Keratinocyte (primary cell): ENCODE measurements around the gene SF1. TPM values are rescaled to one million over a fixed set of nuclear protein-coding genes. Genes with fewer than 3 reads are reported as not detected.

ENCODE experiments used
- DNase-seq: peaks from one replicate; pipeline ENCODE4 v3.0.0-alpha.2; 2011; ENCODE audit warnings: low read depth, missing footprints, low spot score
- FAIRE-seq: peaks from 2 replicates; lab custom pipeline; 2011; peaks lifted over from hg19 to GRCh38; lab: Jason Lieb, UNC
- H2AFZ ChIP-seq: 2 replicates; pipeline ENCODE4 v1.6.0; 2012; ENCODE audit warnings: low read length, control low read depth, inconsistent platforms; ENCODE audit not compliant: control insufficient read depth
- H3K27ac ChIP-seq: 2 replicates; pipeline ENCODE4 v1.5.1; 2011; ENCODE audit warnings: low read length; ENCODE audit not compliant: control insufficient read depth, insufficient read depth
- H3K27me3 ChIP-seq: 3 replicates; pipeline ENCODE4 v1.6.0; 2011; ENCODE audit warnings: low read length; ENCODE audit not compliant: control insufficient read depth, insufficient read depth; ENCODE audit errors: extremely low read depth
- H3K36me3 ChIP-seq, 2 experiments: 2 replicates in 1 of 2; 3 replicates in 1 of 2; pipeline ENCODE4 v1.5.1; 2011; ENCODE audit warnings: low read length in 2 of 2, mild to moderate bottlenecking in 1 of 2; ENCODE audit not compliant: control insufficient read depth in 2 of 2, insufficient read depth in 2 of 2; ENCODE audit errors: extremely low read depth in 1 of 2
- H3K4me1 ChIP-seq: 3 replicates; pipeline ENCODE4 v1.5.1; 2011; ENCODE audit warnings: low read length; ENCODE audit not compliant: control insufficient read depth, insufficient read depth; ENCODE audit errors: extremely low read depth
- H3K4me2 ChIP-seq: 3 replicates; pipeline ENCODE4 v1.6.0; 2011; ENCODE audit warnings: low read depth, low read length; ENCODE audit not compliant: control insufficient read depth, insufficient read depth; ENCODE audit errors: extremely low read depth
- H3K4me3 ChIP-seq, 3 experiments: fragments of 200-600 bp in 1 of 3; sonication (generic) in 1 of 3; 2 replicates in 2 of 3; 3 replicates in 1 of 3; pipeline ENCODE4 v1.5.1; 2011 to 2016; ENCODE audit warnings: low read length in 3 of 3, mild to moderate bottlenecking in 3 of 3, control low read depth in 2 of 3, inconsistent platforms in 1 of 3, low read depth in 1 of 3, mixed read lengths in 1 of 3, mixed run types in 1 of 3, moderate library complexity in 1 of 3; ENCODE audit not compliant: control insufficient read depth in 2 of 3, insufficient read depth in 2 of 3; ENCODE audit errors: extremely low read depth in 1 of 3
- H3K79me2 ChIP-seq: 2 replicates; pipeline ENCODE4 v1.6.0; 2012; ENCODE audit warnings: low read length; ENCODE audit not compliant: control insufficient read depth, insufficient read depth
- H3K9ac ChIP-seq: 3 replicates; pipeline ENCODE4 v1.6.0; 2011; ENCODE audit warnings: low read length; ENCODE audit not compliant: control insufficient read depth, insufficient read depth; ENCODE audit errors: extremely low read depth
- H3K9me1 ChIP-seq: 3 replicates; pipeline ENCODE4 v1.6.0; 2011; ENCODE audit warnings: low read length; ENCODE audit not compliant: control insufficient read depth, insufficient read depth; ENCODE audit errors: extremely low read depth
- H3K9me3 ChIP-seq: 2 replicates; pipeline ENCODE4 v1.5.1; 2012; ENCODE audit warnings: low read depth, low read length; ENCODE audit not compliant: control insufficient read depth
- H4K20me1 ChIP-seq: 3 replicates; pipeline ENCODE4 v1.6.0; 2011; ENCODE audit warnings: low read length; ENCODE audit not compliant: control insufficient read depth, insufficient read depth; ENCODE audit errors: extremely low read depth
- EZH2 ChIP-seq: IDR thresholded peaks from one replicate; pipeline ENCODE4 v1.6.1; 2012; ENCODE audit warnings: inconsistent platforms, mild to moderate bottlenecking, low read length, moderate library complexity
- dilution Hi-C: fragments of 300-500 bp; cut with MboI; formaldehyde crosslinking; loops from one replicate; pipeline ENCODE4 v1.7.0; 2020; ENCODE audit warnings: low sequenced_read_pairs; ENCODE audit not compliant: extremely low pct_ligation_motif_present
- polyA plus RNA-seq, 5 experiments: library from polyadenylated mRNA; depleted of rRNA in 3 of 5; stranded (reverse) in 3 of 5; stranded (forward) in 1 of 5; unstranded in 1 of 5; fragments of >200 nt; gene quantifications; 1 replicate in 1 of 5; 2 replicates in 3 of 5; 3 replicates in 1 of 5; pipeline versions ENCODE4 v1.2.1 to v1.2.3, GENCODE V29; 2011 to 2012; ENCODE audit warnings: missing spikeins in 2 of 5, low read depth in 1 of 5, low replicate concordance in 1 of 5
- TF ChIP-seq, protein P1 (sequence below), 3 experiments: IDR thresholded peaks in 1 of 3; conservative IDR thresholded peaks in 1 of 3; optimal IDR thresholded peaks in 1 of 3; 2 replicates in 2 of 3; 3 replicates in 1 of 3; pipeline versions ENCODE3 to v1.5.1; 2011; ENCODE audit warnings: low read length in 3 of 3, mild to moderate bottlenecking in 3 of 3, moderate library complexity in 2 of 3, control low read depth in 1 of 3, inconsistent platforms in 1 of 3; ENCODE audit not compliant: insufficient read depth in 2 of 3; ENCODE audit errors: extremely low read depth in 1 of 3

The SF1 gene
- polyA plus RNA-seq, 1 donor (not counting 4 experiments of a cell fraction or from before 2014, with no cell fraction given), result 54.5 TPM

- no peak for TF ChIP-seq EZH2
- TF ChIP-seq, protein P1, sequence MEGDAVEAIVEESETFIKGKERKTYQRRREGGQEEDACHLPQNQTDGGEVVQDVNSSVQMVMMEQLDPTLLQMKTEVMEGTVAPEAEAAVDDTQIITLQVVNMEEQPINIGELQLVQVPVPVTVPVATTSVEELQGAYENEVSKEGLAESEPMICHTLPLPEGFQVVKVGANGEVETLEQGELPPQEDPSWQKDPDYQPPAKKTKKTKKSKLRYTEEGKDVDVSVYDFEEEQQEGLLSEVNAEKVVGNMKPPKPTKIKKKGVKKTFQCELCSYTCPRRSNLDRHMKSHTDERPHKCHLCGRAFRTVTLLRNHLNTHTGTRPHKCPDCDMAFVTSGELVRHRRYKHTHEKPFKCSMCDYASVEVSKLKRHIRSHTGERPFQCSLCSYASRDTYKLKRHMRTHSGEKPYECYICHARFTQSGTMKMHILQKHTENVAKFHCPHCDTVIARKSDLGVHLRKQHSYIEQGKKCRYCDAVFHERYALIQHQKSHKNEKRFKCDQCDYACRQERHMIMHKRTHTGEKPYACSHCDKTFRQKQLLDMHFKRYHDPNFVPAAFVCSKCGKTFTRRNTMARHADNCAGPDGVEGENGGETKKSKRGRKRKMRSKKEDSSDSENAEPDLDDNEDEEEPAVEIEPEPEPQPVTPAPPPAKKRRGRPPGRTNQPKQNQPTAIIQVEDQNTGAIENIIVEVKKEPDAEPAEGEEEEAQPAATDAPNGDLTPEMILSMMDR (optimal IDR thresholded peaks at IDR 0.05 in 1 of 3, IDR thresholded peaks at IDR 0.05 in 1 of 3, conservative IDR thresholded peaks at IDR 0.05 in 1 of 3; ENCODE audit: extremely low read depth in 1 of 3, insufficient read depth in 2 of 3, low read length in 3 of 3), result no peak
- FAIRE-seq, result no peak
- no peak overlapping the region for H3K9ac ChIP-seq
- no peak overlapping the region for H2AFZ ChIP-seq
- DNase-seq, result no peak
- no peaks in the 10 kb centered on the region for H3K4me1 ChIP-seq
- no peak overlapping the region for H3K4me3 ChIP-seq
- H3K9me1 ChIP-seq, result peaks cover 2% of the 10 kb centered on the region
- dilution Hi-C loops, result no loop called here
- H3K79me2 ChIP-seq, result no peaks in the 10 kb centered on the region
- no peaks in the 10 kb centered on the region for H4K20me1 ChIP-seq
- no peak overlapping the region for H3K4me2 ChIP-seq
- no peaks in the 10 kb centered on the region for H3K27me3 ChIP-seq
- no peak overlapping the region for H3K27ac ChIP-seq
- H3K9me3 ChIP-seq, result no peaks in the 10 kb centered on the region
- H3K36me3 ChIP-seq, result peaks cover 0 to 7% of the 10 kb centered on the region in 2 experiments
Observed at GRCh38 chr11:64791781-64792291, 13.5 kb upstream of the SF1 start.

DNA sequence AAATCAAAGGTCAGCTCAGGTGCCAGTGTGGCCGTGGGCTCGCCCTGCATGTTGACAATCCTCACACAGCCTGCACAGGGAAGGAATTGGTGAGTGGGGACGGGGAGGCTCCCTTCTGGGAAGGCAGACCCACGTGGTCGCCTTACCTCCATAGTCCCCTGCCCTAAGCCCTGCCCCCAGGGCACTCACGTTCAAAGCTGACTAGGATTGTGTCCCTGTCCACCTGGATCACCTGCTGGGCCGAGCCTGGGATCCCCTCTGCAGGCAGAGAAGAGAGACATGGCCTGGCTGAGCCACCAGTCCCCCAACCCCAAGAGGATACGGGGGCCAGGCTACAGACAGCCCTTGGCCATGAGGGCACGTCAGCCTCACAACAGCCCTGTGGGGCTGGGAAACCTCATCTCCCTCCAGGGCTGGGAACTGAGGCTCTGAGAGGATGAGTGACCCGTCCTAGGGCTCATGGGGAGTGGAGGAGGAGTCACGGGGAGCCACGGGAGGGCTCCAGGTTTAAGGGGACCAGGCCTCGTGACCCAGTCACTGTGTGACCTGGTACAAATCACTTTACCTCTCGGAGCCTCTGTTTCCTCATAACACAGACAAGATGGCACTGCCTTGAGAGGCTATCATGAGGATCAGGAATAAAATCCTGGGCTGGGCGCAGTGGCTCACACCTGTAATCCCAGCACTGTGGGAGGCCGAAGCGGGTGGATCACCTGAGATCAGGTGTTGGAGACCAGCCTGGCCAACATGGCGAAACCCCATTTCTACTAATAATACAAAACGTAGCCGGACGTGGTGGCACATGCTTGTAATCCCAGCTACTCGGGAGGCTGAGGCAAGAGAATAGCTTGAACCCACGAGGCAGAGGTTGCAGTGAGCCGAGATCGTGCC is 12.1 kb upstream of the SF1 start:
- Histone ChIP-seq H3K4me1 (no peaks in the 10 kb centered on the region), H3K36me3 (peaks cover 0 to 6% of the 10 kb centered on the region in 2 experiments), H3K9me3 (no peaks in the 10 kb centered on the region), H3K4me3 (no peak overlapping the region), H3K79me2 (no peaks in the 10 kb centered on the region), H3K9me1 (peaks cover 2% of the 10 kb centered on the region), H3K9ac (no peak overlapping the region), H3K27me3 (no peaks in the 10 kb centered on the region), H3K4me2 (no peak overlapping the region), H2AFZ (no peak overlapping the region), H3K27ac (no peak overlapping the region), H4K20me1 (no peaks in the 10 kb centered on the region)
- dilution Hi-C loops, result no loop called here
- DNase-seq, result no peak
- TF ChIP-seq EZH2, result no peak
- TF ChIP-seq, protein P1 (optimal IDR thresholded peaks at IDR 0.05 in 1 of 3, IDR thresholded peaks at IDR 0.05 in 1 of 3, conservative IDR thresholded peaks at IDR 0.05 in 1 of 3; ENCODE audit: extremely low read depth in 1 of 3, insufficient read depth in 2 of 3, low read length in 3 of 3), result no peak
- FAIRE-seq, result no peak
